Effector memory CD4-positive, alpha-beta T cell (primary cell): Measurements from ENCODE around the gene SLC6A13.
"Not testable (repeated sequence)": the region's sequence is repeated elsewhere in the genome, so short reads cannot be mapped to it uniquely, and the experiment has no call there.

Experiments used
- DNase-seq, 3 donors: peaks; one replicate each; pipeline ENCODE4 v3.0.0-alpha.2; 2020
- H3K27ac ChIP-seq: 2 replicates; pipeline ENCODE4 v1.7.0; 2013; ENCODE audit warnings: mild to moderate bottlenecking, low read length, moderate library complexity; ENCODE audit not compliant: insufficient read depth, poor library complexity, severe bottlenecking
- H3K27me3 ChIP-seq: replicated peaks from 2 replicates; pipeline ENCODE4 v1.7.0; 2013; ENCODE audit warnings: mild to moderate bottlenecking, low read length; ENCODE audit not compliant: insufficient read depth, control insufficient read depth, poor library complexity, severe bottlenecking
- H3K36me3 ChIP-seq: 2 replicates; pipeline ENCODE4 v1.7.0; 2013; ENCODE audit warnings: mild to moderate bottlenecking, low read length, moderate library complexity; ENCODE audit not compliant: control insufficient read depth, insufficient read depth
- H3K4me1 ChIP-seq: 2 replicates; pipeline ENCODE4 v1.7.0; 2013; ENCODE audit warnings: low read length, mild to moderate bottlenecking; ENCODE audit not compliant: control insufficient read depth, insufficient read depth, poor library complexity, severe bottlenecking
- H3K4me3 ChIP-seq: 2 replicates; pipeline ENCODE4 v1.7.0; 2013; ENCODE audit warnings: low read length, low read depth, mild to moderate bottlenecking; ENCODE audit not compliant: insufficient read depth, poor library complexity, severe bottlenecking
- H3K9me3 ChIP-seq: 2 replicates; pipeline ENCODE4 v1.7.0; 2013; ENCODE audit warnings: mild to moderate bottlenecking, low read length, moderate library complexity; ENCODE audit not compliant: control insufficient read depth

The SLC6A13 gene

GRCh38 chr12:218728-219590 is 43.7 kb downstream of the SLC6A13 start:
- no peaks in the 10 kb centered on the region for H3K9me3 ChIP-seq
- H3K27ac ChIP-seq, result no peak overlapping the region
- no peaks in the 10 kb centered on the region for H3K4me1 ChIP-seq
- DNase-seq, result no peak
- H3K27me3 ChIP-seq, result no peaks in the 10 kb centered on the region
- no peaks in the 10 kb centered on the region for H3K36me3 ChIP-seq
- no peak overlapping the region for H3K4me3 ChIP-seq

- Histone ChIP-seq H3K4me1 (no peaks in the 10 kb centered on the region), H3K27ac (no peak overlapping the region), H3K27me3 (no peaks in the 10 kb centered on the region), H3K9me3 (no peaks in the 10 kb centered on the region), H3K4me3 (no peak overlapping the region), H3K36me3 (no peaks in the 10 kb centered on the region)
- DNase-seq, result no peak
Observed at GRCh38 chr12:218221-218620, 44.4 kb downstream of the SLC6A13 start.

GRCh38 chr12:217029-217428 is 45.6 kb downstream of the SLC6A13 start:
- H3K9me3 ChIP-seq, H3K4me1 ChIP-seq, H3K36me3 ChIP-seq, H3K27me3 ChIP-seq, DNase-seq, H3K27ac ChIP-seq, H3K4me3 ChIP-seq: not testable (repeated sequence)

- H3K36me3 ChIP-seq, result no peaks in the 10 kb centered on the region
- H3K27ac ChIP-seq, result no peak overlapping the region
- H3K4me3 ChIP-seq, result no peak overlapping the region
- H3K4me1 ChIP-seq, result no peaks in the 10 kb centered on the region
- no peak for DNase-seq
- H3K27me3 ChIP-seq, result no peaks in the 10 kb centered on the region
- no peaks in the 10 kb centered on the region for H3K9me3 ChIP-seq
Observed at GRCh38 chr12:215116-215515, 47.5 kb downstream of the SLC6A13 start.

DNA sequence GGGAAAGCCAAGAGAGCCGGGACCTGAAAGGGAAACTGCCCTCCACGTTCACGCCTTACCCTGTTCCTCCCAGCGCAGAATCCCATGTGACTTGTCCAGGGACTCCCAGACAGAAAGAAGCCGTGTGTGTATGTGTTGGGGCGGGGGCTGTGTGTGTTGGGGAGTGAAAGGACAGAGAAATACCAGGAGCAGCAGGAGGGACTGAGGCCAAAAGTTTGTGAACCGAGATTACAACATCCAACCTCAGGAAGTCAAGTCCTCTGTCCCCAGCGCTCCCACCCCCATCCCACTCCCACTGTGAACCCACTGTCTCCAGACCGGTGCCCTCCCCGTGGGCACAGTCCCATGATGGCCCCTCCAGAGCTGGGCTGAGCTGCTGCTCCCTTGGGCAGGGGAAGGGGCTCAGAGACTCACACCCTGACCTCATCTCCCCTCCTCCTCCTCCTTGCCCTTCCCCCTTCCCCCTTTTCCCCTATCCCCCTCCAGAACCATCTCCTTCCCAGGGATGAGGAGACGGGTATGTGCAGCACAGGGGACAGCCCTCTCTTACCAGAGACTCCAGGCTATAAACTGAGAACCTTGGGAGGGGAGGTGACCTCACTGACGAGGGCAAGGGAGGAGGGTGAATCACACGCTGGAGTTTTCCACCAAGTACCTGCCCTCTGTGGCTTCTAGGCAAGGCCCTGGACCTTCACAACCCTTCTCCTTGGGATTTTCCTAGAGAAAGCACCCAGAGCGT is 48.5 kb downstream of the SLC6A13 start, which contains the start of gene SLC6A12:
TSS of gene SLC6A12 (minus strand) at position 155 of the 739 bp plus-strand sequence. CDS start 4,171 bp downstream, outside the sequence.
- Histone ChIP-seq H3K4me3 (no peak within 1 kb of the TSS), H3K27me3 (no peaks in the 10 kb centered on the region), H3K9me3 (no peaks in the 10 kb centered on the region), H3K4me1 (no peaks in the 10 kb centered on the region), H3K27ac (no peak within 1 kb of the TSS), H3K36me3 (no peaks in the 10 kb centered on the region)
- no peak for DNase-seq

- H3K27me3 ChIP-seq, result no peaks in the 10 kb centered on the region
- no peaks in the 10 kb centered on the region for H3K4me1 ChIP-seq
- H3K27ac ChIP-seq, result no peak overlapping the region
- H3K36me3 ChIP-seq, result no peaks in the 10 kb centered on the region
- no peaks in the 10 kb centered on the region for H3K9me3 ChIP-seq
- DNase-seq, result no peak
- H3K4me3 ChIP-seq, result no peak overlapping the region
Observed at GRCh38 chr12:213527-213932, 49.1 kb downstream of the SLC6A13 start.

GRCh38 chr12:212715-213526 is 49.7 kb downstream of the SLC6A13 start:
- Histone ChIP-seq H3K27me3 (no peaks in the 10 kb centered on the region), H3K4me3 (no peak overlapping the region), H3K9me3 (no peaks in the 10 kb centered on the region), H3K4me1 (no peaks in the 10 kb centered on the region), H3K27ac (no peak overlapping the region), H3K36me3 (no peaks in the 10 kb centered on the region)
- no peak for DNase-seq

- H3K9me3 ChIP-seq, result no peaks in the 10 kb centered on the region
- H3K36me3 ChIP-seq, result no peaks in the 10 kb centered on the region
- H3K4me3 ChIP-seq, result no peak overlapping the region
- H3K4me1 ChIP-seq, result no peaks in the 10 kb centered on the region
- peaks cover under 1% of the 10 kb centered on the region for H3K27me3 ChIP-seq
- no peak overlapping the region for H3K27ac ChIP-seq
- DNase-seq, result no peak
Observed at GRCh38 chr12:212415-212714, 50.3 kb downstream of the SLC6A13 start.

DNA sequence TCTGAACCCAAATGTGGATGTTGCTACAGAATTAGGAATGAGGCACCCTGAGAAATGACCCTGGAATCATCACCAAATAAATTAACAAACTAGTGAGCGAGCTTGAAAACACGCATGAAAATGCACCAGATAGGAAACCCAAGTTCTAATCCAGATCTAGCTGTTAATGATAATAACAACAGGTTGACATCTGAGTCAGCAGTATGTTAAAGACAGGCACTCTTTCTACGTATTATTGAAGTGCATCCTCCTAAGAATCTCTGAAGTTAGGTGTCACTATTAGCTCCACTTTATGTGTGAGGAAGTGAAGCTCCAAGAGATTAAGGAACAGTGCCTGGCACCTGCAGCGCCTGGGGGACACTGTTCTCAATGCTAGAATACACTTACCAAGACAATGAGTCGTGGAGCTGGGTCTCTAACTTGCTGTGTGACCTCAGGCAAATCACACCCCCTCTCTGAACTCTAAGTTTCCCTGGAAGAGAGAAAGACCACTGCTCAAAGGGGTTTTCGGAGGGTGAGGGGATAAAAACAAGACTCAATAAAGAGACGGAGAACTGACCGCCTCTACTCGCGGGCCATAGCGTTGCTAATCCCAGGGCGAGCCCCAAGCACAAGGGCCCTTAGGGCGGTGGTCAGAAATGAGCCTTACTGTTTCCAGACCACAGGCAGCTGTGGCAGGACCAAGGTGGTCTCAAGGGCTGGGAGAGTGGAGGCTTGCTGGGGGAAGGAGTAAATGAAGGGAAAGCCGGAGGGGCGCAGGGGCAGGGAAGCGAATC is 50.8 kb downstream of the SLC6A13 start:
- H3K27ac ChIP-seq, result no peak overlapping the region
- peaks cover 4% of the 10 kb centered on the region for H3K27me3 ChIP-seq
- H3K9me3 ChIP-seq, result no peaks in the 10 kb centered on the region
- H3K4me3 ChIP-seq, result no peak overlapping the region
- H3K4me1 ChIP-seq, result no peaks in the 10 kb centered on the region
- no peaks in the 10 kb centered on the region for H3K36me3 ChIP-seq
- DNase-seq, result no peak
